Muscle of leg (tissue), 11 donors: Measurements from ENCODE around the gene RGS9. TPM values are rescaled to one million over a fixed set of nuclear protein-coding genes. Genes with fewer than 3 reads are reported as not detected.

ENCODE experiments used
- DNase-seq: peaks from one replicate; pipeline ENCODE4 v3.0.0; 2013
- H3K27ac ChIP-seq: one replicate; pipeline ENCODE4 v1.5.1; 2013; ENCODE audit warnings: mild to moderate bottlenecking, low read length, control low read depth
- H3K27me3 ChIP-seq: one replicate; pipeline ENCODE4 v1.6.1; 2013; ENCODE audit warnings: low read length; ENCODE audit not compliant: control insufficient read depth, insufficient read depth
- H3K36me3 ChIP-seq: one replicate; pipeline ENCODE4 v1.6.1; 2013; ENCODE audit warnings: low read length; ENCODE audit not compliant: control insufficient read depth, insufficient read depth
- H3K4me1 ChIP-seq: one replicate; pipeline ENCODE4 v1.6.1; 2013; ENCODE audit warnings: low read length; ENCODE audit not compliant: control insufficient read depth, insufficient read depth
- H3K4me3 ChIP-seq: one replicate; pipeline ENCODE4 v1.5.1; 2013; ENCODE audit warnings: low read length, control low read depth
- H3K9me3 ChIP-seq: replicated peaks from 2 replicates; pipeline ENCODE4 v1.6.1; 2013; ENCODE audit warnings: low read depth, low read length; ENCODE audit not compliant: control insufficient read depth
- WGBS: methylation state at CpG from one replicate; pipeline ENCODE4 v1.1.5; 2013; ENCODE audit warnings: missing lambda C conversion rate; ENCODE audit not compliant: insufficient coverage; 5-methylcytosine and 5-hydroxymethylcytosine counted together
- polyA plus RNA-seq, 8 donors: library from polyadenylated mRNA; unstranded; fragments of 120-200 nt; gene quantifications; one replicate each; pipeline versions ENCODE4 v1.2.1 to v1.2.3, GENCODE V29; 2013; ENCODE audit warnings: inconsistent platforms in 1 of 8, low replicate concordance in 1 of 8; ENCODE audit not compliant: insufficient read length in 8 of 8, insufficient read depth in 1 of 8
- total RNA-seq: library from RNA; stranded (reverse); fragments of 120-200 nt; gene quantifications from one replicate; pipeline ENCODE4 v1.2.4, GENCODE V29; 2013

RGS9 gene
- total and polyA plus RNA-seq, 9 donors = 2.5 to 4.2 (median 3.4) TPM

DNA sequence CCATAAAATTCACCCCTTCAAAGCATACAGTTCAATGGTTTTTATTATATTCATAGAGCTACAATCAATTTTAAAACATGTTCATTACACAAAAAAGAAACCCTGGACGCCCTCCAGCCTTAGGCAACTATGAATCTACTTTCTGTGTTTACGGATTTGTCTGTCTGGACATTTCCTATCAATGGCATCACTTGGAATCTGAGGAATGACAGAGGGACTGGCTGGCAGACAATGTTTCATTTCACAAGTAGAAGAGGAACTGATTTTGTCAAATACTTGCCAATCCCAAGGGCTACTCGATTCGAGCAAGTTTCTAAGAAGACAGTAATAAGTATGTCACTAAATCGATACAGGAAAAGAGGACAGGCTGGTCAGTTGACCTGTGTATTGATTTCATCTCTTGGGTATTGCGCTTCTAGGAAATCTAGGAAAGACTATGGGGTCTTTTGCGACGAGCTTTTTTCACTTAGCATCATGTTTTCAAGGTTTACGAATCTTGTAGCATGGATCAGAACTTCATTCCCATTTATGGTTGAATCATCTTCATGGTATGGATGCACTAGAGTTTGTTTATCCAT is 56.6 kb downstream of the RGS9 start:
- 92% methylated on average over 2 of the region's 9 CpGs for WGBS

DNA sequence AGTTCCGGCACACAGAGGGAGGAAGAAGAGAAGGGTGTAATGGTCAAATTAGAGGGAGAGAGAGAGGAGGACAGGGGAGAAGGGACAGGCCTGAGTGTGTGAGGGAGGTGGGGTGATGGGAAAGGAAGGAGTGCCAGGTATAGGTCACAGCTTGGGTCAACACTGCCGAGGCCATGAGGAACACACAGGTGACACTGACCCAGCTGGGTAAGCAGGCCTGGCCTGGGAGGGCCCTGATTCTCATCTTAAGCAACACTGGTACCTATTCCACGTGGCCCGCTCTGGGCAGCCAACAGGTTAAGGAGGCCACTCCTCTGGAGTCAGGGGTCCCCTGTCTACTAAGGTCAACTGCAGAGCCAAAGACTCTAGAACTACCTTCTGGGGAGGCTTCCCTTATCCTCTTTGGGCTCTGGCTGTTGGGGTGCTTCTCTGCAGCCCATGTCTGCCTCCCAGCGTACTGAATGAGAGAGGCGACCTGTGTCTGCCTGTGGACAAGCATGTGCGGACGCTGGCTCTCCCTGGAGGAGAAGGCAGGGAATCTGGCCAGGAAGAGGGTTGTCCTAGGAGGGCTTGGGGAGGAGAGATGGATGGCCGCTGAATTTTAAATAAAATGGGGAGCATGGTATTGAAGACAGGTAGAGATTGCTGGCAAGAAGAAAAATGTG is 57.6 kb downstream of the RGS9 start:
- 73% methylated on average over 9 of the region's 9 CpGs for WGBS
- Histone ChIP-seq H3K27me3 (no peaks in the 10 kb centered on the region), H3K9me3 (no peaks in the 10 kb centered on the region), H3K27ac (no peak overlapping the region), H3K4me1 (no peaks in the 10 kb centered on the region), H3K4me3 (no peak overlapping the region), H3K36me3 (no peaks in the 10 kb centered on the region)
- no peak for DNase-seq

More for the DNA sequence above, 56.6 kb downstream of the RGS9 start:
- H3K27ac ChIP-seq = no peak overlapping the region
- H3K9me3 ChIP-seq = no peaks in the 10 kb centered on the region
- no peaks in the 10 kb centered on the region for H3K27me3 ChIP-seq
- H3K4me1 ChIP-seq = no peaks in the 10 kb centered on the region
- no peaks in the 10 kb centered on the region for H3K36me3 ChIP-seq
- H3K4me3 ChIP-seq = no peak overlapping the region
- no peak for DNase-seq

DNA sequence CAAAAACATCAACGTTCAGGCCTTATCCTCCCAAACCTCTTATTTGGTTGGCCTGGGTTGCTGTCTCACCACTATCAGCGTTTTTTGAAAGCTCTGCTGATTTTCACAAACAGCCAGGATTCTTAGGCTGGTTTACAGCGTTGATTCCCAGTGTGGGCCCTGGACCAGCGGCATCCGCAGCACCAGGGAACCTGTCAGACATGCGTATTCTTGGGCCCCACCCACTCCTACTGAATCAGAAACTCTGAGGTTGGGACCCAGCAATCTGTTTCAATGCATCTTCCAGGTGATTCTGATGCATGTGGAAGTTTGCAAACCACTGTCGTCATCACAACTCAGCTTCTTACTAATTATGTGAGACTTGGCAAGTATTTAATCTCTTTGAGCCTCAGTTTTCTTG is 58.5 kb downstream of the RGS9 start:
- Histone ChIP-seq H3K9me3 (no peaks in the 10 kb centered on the region), H3K36me3 (no peaks in the 10 kb centered on the region), H3K4me3 (no peak overlapping the region), H3K27ac (no peak overlapping the region), H3K4me1 (no peaks in the 10 kb centered on the region), H3K27me3 (no peaks in the 10 kb centered on the region)
- WGBS = 57% methylated on average over 5 of the region's 7 CpGs
- DNase-seq = no peak

DNA sequence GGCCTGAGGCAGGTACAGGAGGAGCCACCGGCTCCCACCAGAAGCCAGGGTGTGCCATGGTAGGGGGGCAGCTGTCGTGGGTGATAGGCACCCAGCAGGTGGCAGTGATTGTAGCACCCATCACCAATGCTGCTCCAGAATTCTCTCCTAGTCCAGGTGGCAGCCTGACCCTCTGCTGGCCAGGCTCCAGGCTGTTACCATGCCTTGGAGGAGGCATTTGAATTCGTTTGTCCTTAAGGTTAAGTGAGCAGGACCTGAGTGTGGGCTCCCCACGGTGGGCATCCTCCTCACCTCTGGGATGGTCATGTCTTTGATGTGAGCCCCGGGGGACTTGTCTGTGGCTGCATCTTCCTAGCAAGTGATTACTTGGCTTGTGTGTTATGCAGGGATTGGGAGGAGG is 59.4 kb downstream of the RGS9 start:
- 80% methylated on average over 1 of the region's 5 CpGs for WGBS
- Histone ChIP-seq H3K4me1 (no peaks in the 10 kb centered on the region), H3K36me3 (no peaks in the 10 kb centered on the region), H3K27ac (no peak overlapping the region), H3K4me3 (no peak overlapping the region), H3K27me3 (no peaks in the 10 kb centered on the region), H3K9me3 (no peaks in the 10 kb centered on the region)
- DNase-seq = no peak

DNA sequence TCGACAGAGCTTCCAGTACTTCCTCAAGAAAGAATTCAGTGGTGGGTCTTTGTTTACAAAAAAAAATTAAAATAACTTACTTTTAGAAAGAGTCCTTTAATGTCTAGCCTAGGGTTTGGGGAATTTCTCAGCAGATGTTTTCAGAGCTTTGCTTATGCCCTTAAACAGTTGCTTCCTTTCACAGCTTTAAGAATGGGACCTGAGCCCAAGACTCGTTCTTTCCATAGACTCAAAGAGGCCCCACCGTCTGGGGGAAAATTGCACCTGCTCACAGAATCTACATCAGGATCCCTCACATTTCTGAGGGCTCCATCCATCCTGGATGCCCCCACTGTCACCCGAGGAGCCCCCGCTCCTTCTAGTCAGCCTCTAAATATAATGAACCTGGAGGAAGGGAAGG is 60.0 kb downstream of the RGS9 start:
- Histone ChIP-seq H3K4me3 (no peak overlapping the region), H3K36me3 (no peaks in the 10 kb centered on the region), H3K27ac (no peak overlapping the region), H3K27me3 (no peaks in the 10 kb centered on the region), H3K4me1 (no peaks in the 10 kb centered on the region), H3K9me3 (no peaks in the 10 kb centered on the region)
- no CpG with 5 or more reads among the region's 5 CpGs for WGBS
- DNase-seq = peak; percentile 70

DNA sequence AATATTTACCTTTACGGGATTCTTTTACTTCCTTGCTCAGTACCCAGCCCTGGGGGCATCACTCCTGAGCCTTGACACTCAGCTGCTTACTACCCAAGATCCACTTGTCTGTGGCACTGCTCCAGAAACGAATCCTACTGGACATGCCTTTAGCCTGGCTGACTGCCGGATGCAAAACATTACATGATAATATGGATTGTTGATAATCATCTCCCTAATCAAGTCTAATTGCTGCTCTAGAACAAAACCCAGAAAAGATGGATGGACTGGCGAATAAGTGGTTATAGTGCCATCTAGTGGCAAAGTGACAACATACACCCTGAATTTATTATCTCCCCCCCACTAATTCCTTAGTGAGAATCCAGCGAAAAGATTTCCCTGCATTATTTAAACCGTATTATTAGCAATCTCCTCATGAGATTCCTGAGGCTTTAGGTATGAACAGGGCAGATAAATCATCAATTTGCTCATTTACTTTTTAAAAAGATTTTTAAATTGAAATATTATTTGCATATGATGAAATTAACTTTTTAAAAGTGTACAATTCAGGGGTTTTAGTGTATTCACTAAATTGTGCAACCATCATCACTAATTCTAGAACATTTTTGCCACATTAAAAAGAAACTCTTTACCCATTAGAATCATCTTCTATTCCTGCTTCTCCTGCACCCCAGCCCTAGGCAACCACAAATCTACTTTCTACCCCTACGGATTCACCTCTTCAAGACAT is 61.6 kb downstream of the RGS9 start:
- Histone ChIP-seq H3K4me1 (no peaks in the 10 kb centered on the region), H3K4me3 (no peak overlapping the region), H3K9me3 (no peaks in the 10 kb centered on the region), H3K27me3 (no peaks in the 10 kb centered on the region), H3K27ac (no peak overlapping the region), H3K36me3 (no peaks in the 10 kb centered on the region)
- 60% methylated on average over 2 of the region's 7 CpGs for WGBS
- DNase-seq = peak; percentile 68

DNA sequence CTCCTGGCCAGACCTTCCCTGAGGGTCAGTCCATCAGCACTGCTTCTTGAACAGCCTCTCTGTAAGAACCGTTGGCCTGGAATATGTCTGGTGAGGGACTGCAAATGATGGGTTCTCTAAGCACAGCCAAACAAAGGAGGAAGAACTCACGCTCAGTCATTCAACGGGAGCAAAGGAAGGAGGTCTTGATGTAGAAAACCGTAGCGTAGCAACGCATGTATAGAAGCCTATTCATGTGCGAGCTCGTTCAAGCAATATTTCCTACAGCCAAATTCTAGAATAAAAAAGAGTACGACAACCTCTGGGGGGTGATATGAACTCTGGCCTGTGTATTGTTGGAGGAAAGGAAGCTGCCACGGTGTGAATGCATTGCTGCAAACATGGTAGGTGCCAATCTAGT is 64.2 kb downstream of the RGS9 start:
- no peak for DNase-seq
- Histone ChIP-seq H3K36me3 (no peaks in the 10 kb centered on the region), H3K4me1 (no peaks in the 10 kb centered on the region), H3K4me3 (no peak overlapping the region), H3K9me3 (no peaks in the 10 kb centered on the region), H3K27me3 (no peaks in the 10 kb centered on the region), H3K27ac (no peak overlapping the region)
- 35% methylated on average over 2 of the region's 10 CpGs for WGBS

DNA sequence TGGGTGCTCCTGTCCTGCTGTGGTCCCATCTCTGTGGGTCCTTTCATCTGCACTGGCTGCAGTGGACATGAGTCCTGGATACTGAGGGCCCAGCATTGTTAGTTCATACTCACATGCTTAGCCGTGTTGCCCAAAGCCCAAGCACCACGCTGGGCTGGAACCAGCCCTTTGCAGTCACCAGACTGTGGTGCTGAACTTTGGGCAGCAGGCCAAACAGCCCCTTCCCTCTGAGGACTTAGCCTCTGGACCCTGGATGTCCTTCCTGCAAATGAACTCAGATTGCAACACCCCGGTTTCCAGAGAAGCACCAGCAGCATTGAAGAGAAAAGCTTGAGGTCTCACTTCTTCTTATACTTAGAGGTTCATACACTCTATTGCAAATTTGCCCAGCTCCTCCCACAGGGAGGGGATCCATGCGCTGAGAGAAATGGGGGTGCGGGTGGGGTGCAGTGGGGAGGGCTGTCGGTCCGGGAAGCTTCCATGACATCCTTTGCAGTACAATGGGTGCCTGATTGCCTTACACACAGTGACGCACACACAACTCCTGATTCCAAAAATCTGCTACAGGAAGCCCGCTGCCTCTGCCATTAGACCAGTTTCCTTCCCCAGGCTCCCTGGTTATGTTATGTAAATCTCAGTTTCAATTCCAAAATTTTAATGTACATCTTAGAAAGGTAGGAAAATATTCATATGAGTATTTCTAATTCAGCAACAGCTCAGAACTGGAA is 65.8 kb downstream of the RGS9 start:
- Histone ChIP-seq H3K4me1 (no peaks in the 10 kb centered on the region), H3K4me3 (no peak overlapping the region), H3K27ac (no peak overlapping the region), H3K9me3 (no peaks in the 10 kb centered on the region), H3K27me3 (no peaks in the 10 kb centered on the region), H3K36me3 (no peaks in the 10 kb centered on the region)
- no peak for DNase-seq
- WGBS = 59% methylated on average over 2 of the region's 9 CpGs

DNA sequence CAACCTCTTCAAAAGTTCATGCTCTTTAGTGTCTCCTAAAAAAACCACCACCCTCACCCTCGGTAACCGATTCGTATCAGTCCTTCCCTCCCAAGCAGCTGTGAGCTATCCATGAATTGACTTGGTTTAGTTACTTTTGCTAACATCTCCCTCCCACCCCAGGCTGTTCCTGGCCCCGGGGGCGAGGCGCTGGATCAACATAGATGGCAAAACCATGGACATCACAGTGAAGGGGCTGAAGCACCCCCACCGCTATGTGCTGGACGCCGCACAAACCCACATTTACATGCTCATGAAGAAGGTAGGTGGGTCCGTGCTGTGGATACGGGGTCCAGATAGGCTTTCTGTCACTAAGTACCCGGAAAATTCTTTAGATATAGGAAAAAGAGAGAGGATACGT is 66.8 kb downstream of the RGS9 start:
- Histone ChIP-seq H3K9me3 (no peaks in the 10 kb centered on the region), H3K4me1 (no peaks in the 10 kb centered on the region), H3K4me3 (no peak overlapping the region), H3K36me3 (no peaks in the 10 kb centered on the region), H3K27ac (no peak overlapping the region), H3K27me3 (no peaks in the 10 kb centered on the region)
- WGBS = 92% methylated on average over 8 of the region's 13 CpGs
- no peak for DNase-seq

DNA sequence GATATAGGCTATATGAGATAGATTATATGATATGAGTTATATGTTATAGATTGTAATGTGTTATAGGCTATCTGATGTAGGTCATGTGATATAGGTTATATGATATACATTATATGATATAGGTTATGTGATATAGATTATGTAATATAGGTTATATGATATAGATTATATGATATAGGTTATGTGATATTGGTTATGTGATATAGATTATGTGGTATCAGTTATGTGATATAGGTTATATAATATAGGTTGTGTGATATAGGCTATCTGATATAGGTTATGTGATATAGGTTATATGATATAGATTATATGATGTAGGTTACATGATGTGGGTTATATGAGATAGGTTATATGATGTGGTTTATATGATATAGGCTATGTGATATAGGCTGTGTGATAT is 68.5 kb downstream of the RGS9 start:
- DNase-seq = no peak
- H3K9me3 ChIP-seq = no peaks in the 10 kb centered on the region
- no peaks in the 10 kb centered on the region for H3K27me3 ChIP-seq
- no peak overlapping the region for H3K27ac ChIP-seq
- H3K4me1 ChIP-seq = no peaks in the 10 kb centered on the region
- H3K36me3 ChIP-seq = no peaks in the 10 kb centered on the region
- H3K4me3 ChIP-seq = no peak overlapping the region
